AG04449 (cell line): Measurements from ENCODE around the gene TLCD3B.

Source experiments
- CTCF ChIA-PET: fragments of 350-600 bp; formaldehyde crosslinking; extraction: SDS; loops from one replicate; lab custom pipeline; 2021; ENCODE audit warnings: antibody characterized with exemption; lab: Yijun Ruan, JAX
- POLR2A ChIA-PET: fragments of 400-600, 350-600 bp; formaldehyde crosslinking; extraction: SDS; loops from one replicate; lab custom pipeline; 2020; ENCODE audit warnings: antibody characterized with exemption, inconsistent platforms; lab: Yijun Ruan, JAX
- DNase-seq: peaks from one replicate; pipeline ENCODE4 v3.0.0-alpha.2; 2010; ENCODE audit warnings: low read depth, low spot score
- H3K4me3 ChIP-seq: 2 replicates; pipeline ENCODE4 v1.5.1; 2011; ENCODE audit warnings: low read depth, mild to moderate bottlenecking, control low read depth, low read length
- CTCF ChIP-seq: IDR thresholded peaks from one replicate; pipeline ENCODE4 v1.5.1; 2011; ENCODE audit warnings: mild to moderate bottlenecking, moderate library complexity, low read length, control low read depth, inconsistent platforms; ENCODE audit not compliant: insufficient read depth; ENCODE audit errors: missing control alignments

Gene TLCD3B

DNA sequence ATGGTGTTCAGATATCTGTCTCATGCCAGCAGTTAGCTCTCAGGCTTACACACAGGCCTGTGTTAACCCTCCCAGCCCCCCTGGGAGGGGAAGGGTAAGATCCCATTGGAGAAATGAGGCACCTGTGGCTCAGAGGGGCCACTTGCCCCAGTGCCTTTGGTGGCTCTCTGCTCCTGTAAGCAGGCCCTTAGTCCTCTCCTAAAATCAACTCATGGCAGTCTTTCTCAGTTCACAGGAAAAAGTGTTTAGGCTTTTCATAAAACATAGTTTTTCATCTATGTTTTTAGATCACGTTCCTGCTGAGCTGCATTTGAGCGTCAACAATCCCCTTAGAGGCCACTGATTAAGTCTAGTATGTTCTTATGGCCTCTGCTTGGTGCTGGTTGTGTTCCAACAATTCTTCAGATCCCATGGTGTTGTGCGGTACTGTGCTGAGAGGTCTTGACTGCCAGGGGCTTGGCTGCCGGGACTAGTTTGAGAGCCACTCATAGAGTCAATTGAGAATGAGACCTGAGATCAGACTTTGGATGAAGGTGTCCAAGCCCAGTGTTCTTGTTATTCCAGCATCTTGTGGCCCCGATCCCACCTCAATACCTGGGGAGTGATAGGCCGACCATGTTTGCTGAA, 46.8 kb downstream of the TLCD3B start:
- POLR2A ChIA-PET, result no interaction called here
- no peak for DNase-seq
- no peak for TF ChIP-seq CTCF
- CTCF ChIA-PET, result interaction anchor here (3.2 kb wide), 1 partner anchor 8 kb away, joined by 12 read pairs; no protein-coding TSS in a partner anchor
- H3K4me3 ChIP-seq, result no peak overlapping the region

DNA sequence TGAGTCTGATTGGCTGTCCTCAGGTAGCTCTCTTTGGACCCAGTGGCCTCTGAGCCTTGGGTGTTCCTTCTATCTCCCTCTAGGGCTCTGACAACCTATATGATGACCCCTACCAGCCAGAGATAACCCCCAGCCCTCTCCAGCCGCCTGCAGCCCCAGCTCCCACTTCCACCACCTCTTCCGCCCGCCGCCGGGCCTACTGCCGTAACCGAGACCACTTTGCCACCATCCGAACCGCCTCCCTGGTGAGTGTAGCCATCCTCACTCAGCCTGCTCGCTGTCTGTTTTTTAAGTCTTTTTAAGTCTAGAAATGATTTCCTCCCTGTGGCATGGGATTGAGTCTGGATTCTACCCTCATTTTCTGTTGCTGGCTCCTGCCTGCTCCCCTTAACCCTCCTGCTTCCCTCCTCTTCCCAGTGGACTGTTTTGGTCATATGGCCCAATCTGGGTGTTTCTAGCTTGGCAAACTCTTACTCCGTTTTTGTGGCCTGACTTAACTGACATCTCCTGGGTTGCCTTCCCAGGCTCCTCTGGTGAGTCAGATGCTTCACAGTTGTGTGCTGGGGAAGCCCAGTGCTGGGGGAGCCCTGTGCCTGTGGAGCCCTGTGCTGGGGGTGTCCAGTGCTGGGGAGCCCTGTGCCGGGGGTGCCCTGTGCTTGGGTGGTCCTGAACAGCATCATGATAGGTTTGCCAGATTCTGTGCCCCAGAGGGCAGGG, 47.5 kb downstream of the TLCD3B start:
- POLR2A ChIA-PET, result no interaction called here
- CTCF ChIA-PET, result interaction anchor here (1.0 kb wide), 1 partner anchor 11 kb away, joined by 3 read pairs; no protein-coding TSS in a partner anchor
- TF ChIP-seq CTCF, result no peak
- no peak overlapping the region for H3K4me3 ChIP-seq
- no peak for DNase-seq

DNA sequence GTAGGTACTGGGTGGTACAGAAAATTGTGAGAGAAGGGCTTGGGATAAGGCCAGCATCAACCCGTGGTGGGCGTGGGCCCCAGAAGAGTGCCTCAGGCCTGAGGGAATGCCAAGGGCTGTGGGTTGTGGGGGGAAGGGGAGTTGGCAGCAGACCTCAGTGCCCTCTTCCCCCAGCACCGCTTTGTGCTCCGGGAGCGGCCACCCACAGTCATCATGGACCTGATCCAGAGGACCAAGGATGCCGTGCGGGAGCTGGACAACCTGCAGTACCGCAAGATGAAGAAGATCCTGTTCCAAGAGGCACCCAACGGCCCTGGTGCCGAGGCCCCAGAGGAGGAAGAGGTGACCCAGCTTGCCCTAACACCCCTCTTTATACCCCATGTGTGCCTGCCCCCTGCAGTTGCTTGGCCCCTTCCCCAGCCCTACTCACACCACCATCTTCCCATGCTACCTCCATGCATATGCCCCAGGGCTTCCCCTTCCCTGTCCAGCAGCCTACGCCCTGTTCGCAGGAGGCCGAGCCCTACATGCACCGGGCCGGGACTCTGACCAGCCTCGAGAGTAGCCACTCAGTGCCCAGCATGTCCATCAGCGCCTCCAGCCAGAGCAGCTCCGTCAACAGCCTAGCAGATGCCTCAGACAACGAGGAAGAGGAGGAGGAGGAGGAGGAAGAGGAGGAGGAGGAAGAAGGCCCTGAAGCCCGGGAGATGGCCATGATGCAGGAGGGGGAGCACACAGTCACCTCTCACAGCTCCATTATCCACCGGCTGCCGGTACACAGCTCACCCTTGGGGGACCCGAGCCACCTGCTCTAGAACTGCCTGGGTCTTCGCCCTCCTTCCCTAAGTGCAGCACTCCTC, 48.3 kb downstream of the TLCD3B start:
- ChIA-PET CTCF (interaction anchor here (1.0 to 1.4 kb wide), 2 partner anchors 10 to 120 kb away, joined by 3 read pairs; partner anchors contain the start of gene CDIPT), POLR2A (interaction anchor here (1.6 kb wide), 1 partner anchor 9 kb away, joined by 5 read pairs; the partner anchor contains the start of gene TAOK2)
- TF ChIP-seq CTCF, result no peak
- DNase-seq, result no peak
- no peak overlapping the region for H3K4me3 ChIP-seq

DNA sequence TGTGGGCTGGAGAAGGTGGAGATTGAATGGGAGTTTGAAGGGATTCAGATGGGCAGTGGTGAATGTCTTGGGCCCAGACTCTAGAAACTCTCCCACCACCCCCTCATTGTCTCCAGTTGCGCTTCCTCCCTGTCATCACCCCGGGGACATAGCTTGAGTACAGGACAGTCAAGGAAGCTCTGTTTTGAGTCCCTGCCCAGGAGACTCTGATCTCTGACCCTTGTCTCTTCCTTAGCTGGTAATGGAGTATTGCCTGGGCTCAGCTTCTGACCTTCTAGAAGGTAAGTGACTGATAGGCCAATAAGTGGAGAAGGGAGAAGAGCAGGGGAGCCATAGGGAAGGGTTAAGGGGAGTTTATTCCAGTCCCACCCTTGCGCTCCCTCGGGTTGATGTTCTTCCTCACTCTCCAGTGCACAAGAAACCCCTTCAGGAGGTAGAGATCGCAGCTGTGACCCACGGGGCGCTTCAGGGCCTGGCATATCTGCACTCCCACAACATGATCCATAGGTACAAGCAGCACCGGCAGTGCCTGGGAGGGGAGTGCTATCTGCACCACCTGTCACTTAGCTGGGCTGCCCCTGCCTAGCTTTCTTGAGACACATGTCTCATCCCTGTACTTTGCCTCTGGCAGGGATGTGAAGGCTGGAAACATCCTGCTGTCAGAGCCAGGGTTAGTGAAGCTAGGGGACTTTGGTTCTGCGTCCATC, 52.4 kb downstream of the TLCD3B start:
- no peak for DNase-seq
- no peak for TF ChIP-seq CTCF
- ChIA-PET CTCF (interaction anchor here (1.5 kb wide), 1 partner anchor 27 kb away, joined by 3 read pairs; no protein-coding TSS in a partner anchor), POLR2A (interaction anchor here (1.4 kb wide), 1 partner anchor 15 kb away, joined by 3 read pairs; no protein-coding TSS in a partner anchor)
- H3K4me3 ChIP-seq, result no peak overlapping the region

GRCh38 chr16:29978081-29978480, 53.0 kb downstream of the TLCD3B start:
- H3K4me3 ChIP-seq, result no peak overlapping the region
- POLR2A ChIA-PET, result interaction anchor here (1.4 kb wide), 1 partner anchor 16 kb away, joined by 3 read pairs; no protein-coding TSS in a partner anchor
- CTCF ChIA-PET, result no interaction called here
- TF ChIP-seq CTCF, result no peak
- no peak for DNase-seq
